Immature natural killer cell (primary cell): ENCODE measurements around the gene NACAD. TPM values are rescaled to one million over a fixed set of nuclear protein-coding genes. Genes with fewer than 3 reads are reported as not detected.
"Not testable (repeated sequence)": the region's sequence is repeated elsewhere in the genome, so short reads cannot be mapped to it uniquely, and the experiment has no call there.

Experiments used
- DNase-seq, 3 donors: peaks; one replicate each; pipeline ENCODE4 v3.0.0; 2022; ENCODE audit warnings: mixed read lengths in 1 of 3
- H3K27ac Mint-ChIP-seq, 6 donors: one replicate each; pipeline ENCODE4 v1.8.0; 2020; ENCODE audit warnings: mixed read lengths in 6 of 6, mild to moderate bottlenecking in 5 of 6, inconsistent platforms in 4 of 6, moderate library complexity in 3 of 6
- H3K27me3 Mint-ChIP-seq, 3 donors: one replicate each; pipeline ENCODE4 v1.8.0; 2020 to 2021; ENCODE audit warnings: low read depth in 3 of 3, mild to moderate bottlenecking in 3 of 3, mixed read lengths in 3 of 3, moderate library complexity in 3 of 3, inconsistent platforms in 1 of 3
- H3K36me3 Mint-ChIP-seq, 3 donors: one replicate each; pipeline ENCODE4 v1.8.0; 2020; ENCODE audit warnings: mixed read lengths in 3 of 3, inconsistent platforms in 2 of 3, mild to moderate bottlenecking in 2 of 3
- H3K4me1 Mint-ChIP-seq, 2 donors: one replicate each; pipeline ENCODE4 v1.8.0; 2020; ENCODE audit warnings: inconsistent platforms in 2 of 2, mild to moderate bottlenecking in 2 of 2, mixed read lengths in 2 of 2, moderate library complexity in 1 of 2
- H3K4me3 Mint-ChIP-seq, 5 donors: one replicate each; pipeline ENCODE4 v1.8.0; 2020; ENCODE audit warnings: mild to moderate bottlenecking in 5 of 5, mixed read lengths in 5 of 5, inconsistent platforms in 3 of 5, moderate library complexity in 3 of 5
- H3K9me3 Mint-ChIP-seq, 6 donors: one replicate each; pipeline ENCODE4 v1.8.0; 2020; ENCODE audit warnings: mild to moderate bottlenecking in 6 of 6, mixed read lengths in 6 of 6, inconsistent platforms in 4 of 6, moderate library complexity in 3 of 6
- polyA plus RNA-seq, 3 donors: library from polyadenylated mRNA; unstranded; fragments of 300-500 nt; fragmentation: Illumina TruSeq; gene quantifications; one replicate each; pipeline ENCODE4 v1.2.3, GENCODE V29; 2021

Gene NACAD
- polyA plus RNA-seq, 3 donors from 2014 or later, result 0.26 to 0.65 TPM; not detected in 1

- no peak for DNase-seq
- Mint-ChIP-seq H3K36me3 (peaks cover 0 to 27% (median 20%) of the 10 kb centered on the region in 3 donors), H3K4me1 (peaks cover 78 to 90% of the 10 kb centered on the region in 2 donors), H3K27me3 (peaks cover 0 to 3% (median 0%) of the 10 kb centered on the region in 3 donors), H3K9me3 (no peaks in the 10 kb centered on the region), H3K27ac (peak overlapping the region; percentile 79 to 94 (median 92)), H3K4me3 (peak overlapping the region; percentile 75 to 88 (median 82))
Observed at GRCh38 chr7:45036317-45036716, 52.5 kb downstream of the NACAD start.

- Mint-ChIP-seq H3K4me1 (peaks cover 78 to 85% of the 10 kb centered on the region in 2 donors), H3K27me3 (peaks cover 0 to 3% (median 0%) of the 10 kb centered on the region in 3 donors), H3K4me3 (peak overlapping the region; percentile 75 to 88 (median 82)), H3K9me3 (no peaks in the 10 kb centered on the region), H3K36me3 (peaks cover 0 to 23% (median 17%) of the 10 kb centered on the region in 3 donors), H3K27ac (peak overlapping the region; percentile 79 to 94 (median 92))
- peak in 1 of 3 donors; percentile 9 for DNase-seq
Observed at GRCh38 chr7:45035893-45036292, 52.9 kb downstream of the NACAD start.

GRCh38 chr7:45035371-45035770 is 53.4 kb downstream of the NACAD start:
- Mint-ChIP-seq H3K27ac (peak overlapping the region; percentile 49 to 94 (median 86)), H3K4me1 (peaks cover 81 to 82% of the 10 kb centered on the region in 2 donors), H3K4me3 (peak overlapping the region in 4 of 5 donors; percentile 55 to 88 (median 68)), H3K27me3 (peaks cover 0 to 3% (median 0%) of the 10 kb centered on the region in 3 donors), H3K36me3 (peaks cover 0 to 18% (median 15%) of the 10 kb centered on the region in 3 donors), H3K9me3 (no peaks in the 10 kb centered on the region)
- no peak for DNase-seq

GRCh38 chr7:45034710-45035109 is 54.1 kb downstream of the NACAD start:
- not testable (repeated sequence) for DNase-seq, H3K27me3 Mint-ChIP-seq, H3K9me3 Mint-ChIP-seq
- H3K4me3 Mint-ChIP-seq, result peak overlapping the region in 1 of 5 donors; percentile 43
- H3K4me1 Mint-ChIP-seq, result peaks cover 85 to 87% of the 10 kb centered on the region in 2 donors
- peaks cover 0 to 15% (median 12%) of the 10 kb centered on the region in 3 donors for H3K36me3 Mint-ChIP-seq
- H3K27ac Mint-ChIP-seq, result peak overlapping the region in 4 of 6 donors; percentile 62 to 81 (median 69)

- Mint-ChIP-seq H3K4me3 (peak overlapping the region; percentile 21 to 78 (median 65)), H3K9me3 (no peaks in the 10 kb centered on the region), H3K27me3 (peaks cover 1 to 3% (median 2%) of the 10 kb centered on the region in 3 donors), H3K4me1 (peaks cover 86 to 88% of the 10 kb centered on the region in 2 donors), H3K27ac (peak overlapping the region; percentile 38 to 92 (median 88)), H3K36me3 (peaks cover 0 to 9% (median 7%) of the 10 kb centered on the region in 3 donors)
- no peak for DNase-seq
Observed at GRCh38 chr7:45033931-45034290, 54.9 kb downstream of the NACAD start.

- Mint-ChIP-seq H3K27ac (peak overlapping the region; percentile 38 to 92 (median 88)), H3K4me1 (peaks cover 84 to 86% of the 10 kb centered on the region in 2 donors), H3K27me3 (peaks cover 0 to 3% (median 2%) of the 10 kb centered on the region in 3 donors), H3K9me3 (no peaks in the 10 kb centered on the region), H3K36me3 (peaks cover 0 to 4% (median 3%) of the 10 kb centered on the region in 3 donors), H3K4me3 (peak overlapping the region; percentile 58 to 78 (median 69))
- peak; percentile 26 to 32 (median 29) for DNase-seq
Observed at GRCh38 chr7:45033261-45033930, 55.4 kb downstream of the NACAD start.

GRCh38 chr7:45032421-45032820 is 56.3 kb downstream of the NACAD start:
- Mint-ChIP-seq H3K27ac (peak overlapping the region; percentile 38 to 92 (median 88)), H3K27me3 (peaks cover 2 to 3% (median 2%) of the 10 kb centered on the region in 3 donors), H3K36me3 (peaks cover 0 to 6% (median 2%) of the 10 kb centered on the region in 3 donors), H3K4me1 (peaks cover 81 to 86% of the 10 kb centered on the region in 2 donors), H3K9me3 (no peaks in the 10 kb centered on the region), H3K4me3 (peak overlapping the region; percentile 58 to 78 (median 69))
- DNase-seq, result no peak

GRCh38 chr7:45031829-45032228 is 56.9 kb downstream of the NACAD start:
- H3K4me1 Mint-ChIP-seq, result peaks cover 81 to 86% of the 10 kb centered on the region in 2 donors
- no peak for DNase-seq
- peak overlapping the region in 4 of 5 donors; percentile 58 to 78 (median 66) for H3K4me3 Mint-ChIP-seq
- peaks cover 2 to 5% (median 3%) of the 10 kb centered on the region in 3 donors for H3K27me3 Mint-ChIP-seq
- peak overlapping the region; percentile 38 to 92 (median 88) for H3K27ac Mint-ChIP-seq
- no peaks in the 10 kb centered on the region for H3K9me3 Mint-ChIP-seq
- peaks cover 0 to 9% (median 4%) of the 10 kb centered on the region in 3 donors for H3K36me3 Mint-ChIP-seq

Other genes with a start within 250 kb of the NACAD start
- 100 to 1,000 TPM; 237 to 262 (median 254) TPM for gene H2AZ2, start 240.9 kb downstream of the NACAD start, polyA plus RNA-seq
- gene PURB, start 203.4 kb downstream of the NACAD start, polyA plus RNA-seq, result 1 to 10 TPM; 2.4 to 3.2 (median 3.2) TPM
- 100 to 1,000 TPM; 139 to 261 (median 139) TPM for gene MYO1G, start 110.0 kb downstream of the NACAD start, polyA plus RNA-seq
- gene CCM2, start 88.8 kb downstream of the NACAD start, polyA plus RNA-seq, result 100 to 1,000 TPM in 2 of 3 donors, 10 to 100 TPM in 1; 60.4 to 120 (median 103) TPM
- 10 to 100 TPM; 39.5 to 56.9 (median 52.2) TPM for gene TBRG4, start 22.7 kb upstream of the NACAD start, polyA plus RNA-seq
- gene RAMP3, start 68.8 kb upstream of the NACAD start, polyA plus RNA-seq, result not detected